ENCODE results near the gene F10. TPM values are rescaled to one million over a fixed set of nuclear protein-coding genes. Genes with fewer than 3 reads are reported as not detected.

The F10 gene
- total RNA-seq, 2 donors from 2014 or later, result 10.2 to 48.0 TPM

- Histone ChIP-seq H3K27me3 (replicated peaks; ENCODE audit: insufficient read depth) (no peaks in the 10 kb centered on the region), H3K27ac (no peak overlapping the region), H3K36me3 (no peaks in the 10 kb centered on the region), H3K9me3 (no peaks in the 10 kb centered on the region), H3K4me1 (replicated peaks) (no peaks in the 10 kb centered on the region), H3K4me3 (no peak overlapping the region)
- TF ChIP-seq CTCF (IDR thresholded peaks at IDR 0.05) (no peak), POLR2AphosphoS5 (IDR thresholded peaks at IDR 0.05) (no peak), POLR2A (IDR thresholded peaks at IDR 0.05) (no peak)
- WGBS, result 89% methylated on average over 39 of the region's 39 CpGs
- intact Hi-C loops (cut with DNase I), result no loop called here
- no peak for DNase-seq (ENCODE audit: low spot score)
Observed at GRCh38 chr13:113143466-113144254, 21.1 kb downstream of the F10 start.

- no peaks in the 10 kb centered on the region for H3K36me3 ChIP-seq
- DNase-seq (ENCODE audit: low spot score), result no peak
- H3K9me3 ChIP-seq, result no peaks in the 10 kb centered on the region
- intact Hi-C loops (cut with DNase I), result no loop called here
- H3K4me3 ChIP-seq, result no peak overlapping the region
- no peaks in the 10 kb centered on the region for H3K4me1 ChIP-seq (replicated peaks)
- no peak overlapping the region for H3K27ac ChIP-seq
- H3K27me3 ChIP-seq (replicated peaks; ENCODE audit: insufficient read depth), result no peaks in the 10 kb centered on the region
- no peak for TF ChIP-seq POLR2A (IDR thresholded peaks at IDR 0.05)
- TF ChIP-seq POLR2AphosphoS5 (IDR thresholded peaks at IDR 0.05), result no peak
- WGBS, result 93% methylated on average over 12 of the region's 12 CpGs
Observed at GRCh38 chr13:113144255-113144629, 21.6 kb downstream of the F10 start.

GRCh38 chr13:113145496-113145895, 22.9 kb downstream of the F10 start:
- WGBS, result 86% methylated on average over 12 of the region's 12 CpGs
- intact Hi-C loops (cut with DNase I), result no loop called here
- H3K27ac ChIP-seq, result no peak overlapping the region
- no peaks in the 10 kb centered on the region for H3K27me3 ChIP-seq (replicated peaks; ENCODE audit: insufficient read depth)
- no peaks in the 10 kb centered on the region for H3K36me3 ChIP-seq
- TF ChIP-seq POLR2A (IDR thresholded peaks at IDR 0.05) (no peak), CTCF (IDR thresholded peaks at IDR 0.05) (no peak), POLR2AphosphoS5 (IDR thresholded peaks at IDR 0.05) (no peak)
- H3K9me3 ChIP-seq, result no peaks in the 10 kb centered on the region
- DNase-seq (ENCODE audit: low spot score), result no peak
- H3K4me3 ChIP-seq, result no peak overlapping the region
- no peaks in the 10 kb centered on the region for H3K4me1 ChIP-seq (replicated peaks)

GRCh38 chr13:113145911-113146598, 23.5 kb downstream of the F10 start:
- 88% methylated on average over 15 of the region's 15 CpGs for WGBS
- DNase-seq (ENCODE audit: low spot score), result no peak

More at GRCh38 chr13:113145911-113146598, 23.5 kb downstream of the F10 start:
- no peak for TF ChIP-seq CTCF (IDR thresholded peaks at IDR 0.05)
- TF ChIP-seq POLR2A (IDR thresholded peaks at IDR 0.05), result no peak
- no peak for TF ChIP-seq POLR2AphosphoS5 (IDR thresholded peaks at IDR 0.05)
- no peaks in the 10 kb centered on the region for H3K36me3 ChIP-seq
- no peaks in the 10 kb centered on the region for H3K4me1 ChIP-seq (replicated peaks)
- no peak overlapping the region for H3K4me3 ChIP-seq
- no peaks in the 10 kb centered on the region for H3K9me3 ChIP-seq
- intact Hi-C loops (cut with DNase I), result no loop called here
- H3K27ac ChIP-seq, result no peak overlapping the region
- no peaks in the 10 kb centered on the region for H3K27me3 ChIP-seq (replicated peaks; ENCODE audit: insufficient read depth)

Data from prostate gland (tissue), 2 donors.